K562 (cell line): ENCODE results near the gene NPTXR. TPM values are rescaled to one million over a fixed set of nuclear protein-coding genes. Genes with fewer than 3 reads are reported as not detected.
A peak's percentile ranks its signal among the peaks of the same experiment; 100 is the strongest.

Source experiments
- ATAC-seq: fragments of 200-7000 bp; cut with Tn5 transposase; 3 replicates; pipeline ENCODE4 v1.9.1; 2020; ENCODE audit warnings: moderate library complexity
- BruUV-seq: library from RNA; stranded (reverse); fragments of 400-500 nt; replicated peaks from 2 replicates; lab custom pipeline; 2021; lab: Mats Ljungman, UMichigan
- CTCF ChIA-PET: fragments of 300-600 bp; formaldehyde crosslinking; extraction: SDS; loops from one replicate; lab custom pipeline; 2021; ENCODE audit warnings: low intra/inter-chr PET ratio; lab: Yijun Ruan, JAX
- POLR2A ChIA-PET: fragments of 300-600, 350-650 bp; sonication (Branson Sonifier 250); formaldehyde crosslinking; extraction: SDS; loops from one replicate; lab custom pipeline; 2021; ENCODE audit warnings: antibody characterized with exemption, inconsistent platforms; lab: Yijun Ruan, JAX
- DNase-seq, 4 experiments: peaks; one replicate each; pipeline versions ENCODE4 v3.0.0 to v3.0.0-alpha.2; 2011 to 2018; ENCODE audit warnings: low spot score in 3 of 4, mixed read lengths in 3 of 4; ENCODE audit errors: extremely low read depth in 1 of 4
- FAIRE-seq: peaks from 2 replicates; lab custom pipeline; 2011; peaks lifted over from hg19 to GRCh38; lab: Jason Lieb, UNC
- H2AFZ ChIP-seq: 2 replicates; pipeline ENCODE4 v1.6.0; 2011; ENCODE audit warnings: low read depth, low read length, control low read depth, inconsistent platforms
- H3K27ac ChIP-seq: fragments of 200-600 bp; 3 replicates; pipeline ENCODE4 v1.8.0; 2011; ENCODE audit warnings: low read depth, mild to moderate bottlenecking, control low read depth, inconsistent platforms, low read length, moderate library complexity, mixed read lengths; ENCODE audit errors: extremely low read depth
- H3K27me3 ChIP-seq, 2 experiments: fragments of 300-600 bp in 1 of 2; 2 replicates in 1 of 2; 3 replicates in 1 of 2; pipeline versions ENCODE4 v1.6.0 to v1.8.0; 2011; ENCODE audit warnings: inconsistent platforms in 2 of 2, low read length in 2 of 2, mild to moderate bottlenecking in 1 of 2, mixed read lengths in 1 of 2, moderate library complexity in 1 of 2; ENCODE audit not compliant: control insufficient read depth in 2 of 2, insufficient read depth in 2 of 2
- H3K36me3 ChIP-seq: fragments of 300-600 bp; 3 replicates; pipeline ENCODE4 v1.8.0; 2011; ENCODE audit warnings: mild to moderate bottlenecking, low read length, inconsistent platforms; ENCODE audit not compliant: control insufficient read depth, insufficient read depth
- H3K4me1 ChIP-seq, 2 experiments: fragments of 200-600 bp in 1 of 2; replicated peaks in 1 of 2; 2 replicates in 1 of 2; 3 replicates in 1 of 2; pipeline versions ENCODE4 v1.5.1 to v1.8.0; 2011; ENCODE audit warnings: inconsistent platforms in 2 of 2, low read length in 2 of 2, mild to moderate bottlenecking in 1 of 2, mixed read lengths in 1 of 2, moderate library complexity in 1 of 2; ENCODE audit not compliant: control insufficient read depth in 2 of 2, insufficient read depth in 2 of 2
- H3K4me2 ChIP-seq: 2 replicates; pipeline ENCODE4 v1.6.1; 2011; ENCODE audit warnings: low read length, control low read depth, inconsistent platforms, mixed read lengths; ENCODE audit not compliant: insufficient read depth
- H3K4me3 ChIP-seq: fragments of 200-600 bp; sonication (generic), shearing (Covaris generic); 2 replicates; pipeline ENCODE4 v1.5.1; 2016; ENCODE audit warnings: control low read depth, inconsistent platforms
- H3K79me2 ChIP-seq: fragments of 200-600 bp; 3 replicates; pipeline ENCODE4 v1.8.0; 2011; ENCODE audit warnings: low read length, inconsistent platforms; ENCODE audit not compliant: control insufficient read depth, insufficient read depth
- H3K9ac ChIP-seq, 2 experiments: 2 replicates each; pipeline versions ENCODE4 v1.6.0 to v1.6.1; 2011; ENCODE audit warnings: low read depth in 2 of 2, low read length in 2 of 2, control low read depth in 1 of 2, inconsistent platforms in 1 of 2, mild to moderate bottlenecking in 1 of 2, mixed read lengths in 1 of 2; ENCODE audit not compliant: insufficient read depth in 1 of 2
- H3K9me1 ChIP-seq: one replicate; pipeline ENCODE4 v1.6.0; 2011; ENCODE audit warnings: inconsistent platforms, mild to moderate bottlenecking, low read length, moderate library complexity; ENCODE audit not compliant: control insufficient read depth, insufficient read depth
- H3K9me3 ChIP-seq: replicated peaks from 2 replicates; pipeline ENCODE4 v1.5.1; 2011; ENCODE audit warnings: low read depth, low read length, inconsistent platforms; ENCODE audit not compliant: control insufficient read depth, insufficient read depth
- H4K20me1 ChIP-seq: replicated peaks from 2 replicates; pipeline ENCODE4 v1.6.1; 2011; ENCODE audit warnings: low read length, inconsistent platforms, mixed read lengths; ENCODE audit not compliant: control insufficient read depth, insufficient read depth
- CBFA2T3 ChIP-seq: fragments of 450-650 bp; IDR thresholded peaks from 2 replicates; pipeline ENCODE4 v1.6.1; 2017
- EGR1 ChIP-seq: fragments of 450-650 bp; conservative IDR thresholded peaks from 2 replicates; pipeline ENCODE4 v1.6.1; 2017; ENCODE audit warnings: mild to moderate bottlenecking
- HMBOX1 ChIP-seq: sonication (generic); IDR thresholded peaks from 2 replicates; pipeline ENCODE4 v1.6.1; 2016
- HOXB6 ChIP-seq: fragments of 250-450 bp; sonication (Bioruptor Pico); IDR thresholded peaks from 2 replicates; pipeline ENCODE4 v1.5.1; 2022; ENCODE audit warnings: mild to moderate bottlenecking, borderline replicate concordance
- MITF ChIP-seq: IDR thresholded peaks from 2 replicates; pipeline ENCODE4 v1.6.1; 2014; ENCODE audit warnings: antibody characterized with exemption
- NCOA1 ChIP-seq: fragments of 450-650 bp; IDR thresholded peaks from 2 replicates; pipeline ENCODE4 v1.6.1; 2016; ENCODE audit warnings: low read depth
- ZBTB5 ChIP-seq: fragments of 450-650 bp; IDR thresholded peaks from 2 replicates; pipeline ENCODE4 v1.6.1; 2017; ENCODE audit warnings: antibody characterized with exemption
- WGBS: fragments of 100-300 bp; shearing (Covaris generic); methylation state at CpG from one replicate; pipeline ENCODE4 v1.1.6; 2016; ENCODE audit warnings: low coverage, mixed read lengths; ENCODE audit not compliant: insufficient coverage; ENCODE audit errors: missing lambda C conversion rate; 5-methylcytosine and 5-hydroxymethylcytosine counted together
- in situ Hi-C: fragments of 300-500 bp; cut with MboI; formaldehyde crosslinking; loops from 4 replicates; pipeline ENCODE4 v1.15.0; 2018; ENCODE audit warnings: inconsistent platforms, mixed read lengths
- intact Hi-C: fragments of 100-400 bp; cut with micrococcal nuclease; formaldehyde crosslinking; loops from 2 replicates; pipeline ENCODE4 v1.14.2; 2022
- polyA plus RNA-seq, 8 experiments: library from polyadenylated mRNA; depleted of rRNA in 4 of 8; stranded (reverse) in 5 of 8; unstranded in 3 of 8; fragments of >200 nt; fragmentation: Nextera tagmentation in 2 of 8; fragmentation: Illumina TruSeq in 1 of 8; extraction: Ambion mirVana in 2 of 8; extraction: Trizol in 1 of 8; gene quantifications; 2 replicates each; pipeline versions ENCODE4 v1.2.1 to v1.2.3, GENCODE V29; 2011 to 2014; ENCODE audit warnings: inconsistent platforms in 1 of 8, missing spikeins in 1 of 8
- total RNA-seq, 7 experiments: library from RNA; depleted of rRNA in 6 of 7; stranded (reverse); fragments of >200 nt in 6 of 7; fragmentation: Illumina TruSeq in 2 of 7; extraction: Trizol in 2 of 7; gene quantifications; 2 replicates each; pipeline versions ENCODE4 v1.2.1 to v1.2.3, GENCODE V29; 2011 to 2021; ENCODE audit warnings: low replicate concordance in 1 of 7

Gene NPTXR
- total and polyA plus RNA-seq, 9 of the 15 experiments (the other 6 are each of a cell fraction or from before 2014, with no cell fraction given), result 0.01 to 3.1 (median 1.1) TPM

GRCh38 chr22:38773363-38773946 lies 70.4 kb downstream of the NPTXR start:
- TF ChIP-seq EGR1 (peak; percentile 71), CBFA2T3 (peak; percentile 45), HMBOX1 (no peak)
- H3K27ac ChIP-seq, result no peak overlapping the region
- no peak overlapping the region for H2AFZ ChIP-seq
- ChIA-PET POLR2A (no interaction called here), CTCF (no interaction called here)
- H3K9me1 ChIP-seq, result no peaks in the 10 kb centered on the region
- no TSS peak for BruUV-seq
- 55% methylated on average over 4 of the region's 4 CpGs for WGBS
- H4K20me1 ChIP-seq, result no peaks in the 10 kb centered on the region
- H3K27me3 ChIP-seq, result no peaks in the 10 kb centered on the region
- no peak overlapping the region for H3K4me2 ChIP-seq
- H3K79me2 ChIP-seq, result no peaks in the 10 kb centered on the region
- no peak overlapping the region for H3K9ac ChIP-seq
- intact Hi-C loops (no loop called here), in situ Hi-C loops (no loop called here)
- no peak for DNase-seq
- FAIRE-seq, result no peak
- H3K4me3 ChIP-seq, result no peak overlapping the region
- H3K9me3 ChIP-seq, result no peaks in the 10 kb centered on the region
- H3K36me3 ChIP-seq, result no peaks in the 10 kb centered on the region
- ATAC-seq, result no peak
- H3K4me1 ChIP-seq, result peaks cover 0 to 20% of the 10 kb centered on the region in 2 experiments; a peak in 4 of 5 replicates

GRCh38 chr22:38772623-38772873 lies 71.3 kb downstream of the NPTXR start:
- Histone ChIP-seq H3K79me2 (no peaks in the 10 kb centered on the region), H2AFZ (peak overlapping the region; percentile 77), H3K9me3 (no peaks in the 10 kb centered on the region), H3K27me3 (no peaks in the 10 kb centered on the region), H3K9me1 (no peaks in the 10 kb centered on the region), H3K36me3 (no peaks in the 10 kb centered on the region), H3K9ac (peak overlapping the region in 1 of 2 experiments; percentile 64; a peak in 1 of 4 replicates), H3K4me3 (no peak overlapping the region), H3K4me2 (no peak overlapping the region), H4K20me1 (no peaks in the 10 kb centered on the region), H3K4me1 (peaks cover 0 to 20% of the 10 kb centered on the region in 2 experiments; a peak in 4 of 5 replicates), H3K27ac (no peak overlapping the region)
- FAIRE-seq (peak; percentile 29), DNase-seq (no peak), ATAC-seq (no peak)
- TF ChIP-seq ZBTB5, result no peak
- no peak for TF ChIP-seq NCOA1
- no peak for TF ChIP-seq HOXB6
- no peak for TF ChIP-seq MITF
- intact Hi-C loops, result no loop called here
- POLR2A ChIA-PET, result no interaction called here
- CTCF ChIA-PET, result no interaction called here
- 58% methylated on average over 6 of the region's 8 CpGs for WGBS
- in situ Hi-C loops, result no loop called here
- BruUV-seq, result no TSS peak
